ENCODE data around the gene ARHGAP15.

ARHGAP15 gene

DNA sequence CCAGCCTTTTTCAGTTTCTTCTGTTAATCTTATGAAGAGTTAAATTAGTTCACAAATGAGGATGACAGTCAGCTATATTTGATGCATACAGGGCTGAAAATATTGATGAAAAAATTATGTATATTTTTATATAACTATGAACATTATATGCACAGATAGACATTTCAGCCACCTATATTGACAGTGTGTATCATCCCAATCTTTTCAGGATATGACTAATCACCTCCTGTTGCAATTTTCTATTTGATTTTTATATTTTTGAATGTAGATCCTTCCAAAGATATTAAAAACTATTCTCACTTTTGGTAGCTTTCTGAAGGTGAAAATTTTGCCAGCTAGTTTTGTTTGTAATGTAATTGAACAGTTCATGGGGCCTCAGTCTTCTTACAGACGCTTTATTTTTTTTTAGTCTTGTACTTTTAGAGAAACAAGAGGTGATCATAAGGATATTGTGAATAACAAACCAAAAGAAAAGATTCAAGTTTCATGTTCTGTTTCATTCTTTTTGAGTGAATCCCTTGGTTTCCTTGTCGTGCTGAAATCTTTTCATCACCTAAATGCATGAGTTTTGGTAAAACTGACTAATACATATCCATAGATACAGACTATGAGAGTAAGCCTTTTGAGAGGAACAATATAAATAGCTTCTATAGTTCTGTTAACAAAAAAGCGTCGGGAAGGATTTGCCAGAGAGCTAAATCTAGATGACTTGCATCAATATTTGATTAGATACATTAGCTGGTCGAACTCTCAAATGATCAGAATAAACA, 123.1 kb downstream of the ARHGAP15 start:
- TF ChIP-seq, protein P1, sequence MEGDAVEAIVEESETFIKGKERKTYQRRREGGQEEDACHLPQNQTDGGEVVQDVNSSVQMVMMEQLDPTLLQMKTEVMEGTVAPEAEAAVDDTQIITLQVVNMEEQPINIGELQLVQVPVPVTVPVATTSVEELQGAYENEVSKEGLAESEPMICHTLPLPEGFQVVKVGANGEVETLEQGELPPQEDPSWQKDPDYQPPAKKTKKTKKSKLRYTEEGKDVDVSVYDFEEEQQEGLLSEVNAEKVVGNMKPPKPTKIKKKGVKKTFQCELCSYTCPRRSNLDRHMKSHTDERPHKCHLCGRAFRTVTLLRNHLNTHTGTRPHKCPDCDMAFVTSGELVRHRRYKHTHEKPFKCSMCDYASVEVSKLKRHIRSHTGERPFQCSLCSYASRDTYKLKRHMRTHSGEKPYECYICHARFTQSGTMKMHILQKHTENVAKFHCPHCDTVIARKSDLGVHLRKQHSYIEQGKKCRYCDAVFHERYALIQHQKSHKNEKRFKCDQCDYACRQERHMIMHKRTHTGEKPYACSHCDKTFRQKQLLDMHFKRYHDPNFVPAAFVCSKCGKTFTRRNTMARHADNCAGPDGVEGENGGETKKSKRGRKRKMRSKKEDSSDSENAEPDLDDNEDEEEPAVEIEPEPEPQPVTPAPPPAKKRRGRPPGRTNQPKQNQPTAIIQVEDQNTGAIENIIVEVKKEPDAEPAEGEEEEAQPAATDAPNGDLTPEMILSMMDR (IDR thresholded peaks at IDR 0.05; ENCODE audit: insufficient read depth, low read depth, low read length, missing control alignments): no peak
- H3K4me3 ChIP-seq (ENCODE audit: low read depth, low read length): no peak overlapping the region
- DNase-seq (ENCODE audit: low read depth): no peak

DNA sequence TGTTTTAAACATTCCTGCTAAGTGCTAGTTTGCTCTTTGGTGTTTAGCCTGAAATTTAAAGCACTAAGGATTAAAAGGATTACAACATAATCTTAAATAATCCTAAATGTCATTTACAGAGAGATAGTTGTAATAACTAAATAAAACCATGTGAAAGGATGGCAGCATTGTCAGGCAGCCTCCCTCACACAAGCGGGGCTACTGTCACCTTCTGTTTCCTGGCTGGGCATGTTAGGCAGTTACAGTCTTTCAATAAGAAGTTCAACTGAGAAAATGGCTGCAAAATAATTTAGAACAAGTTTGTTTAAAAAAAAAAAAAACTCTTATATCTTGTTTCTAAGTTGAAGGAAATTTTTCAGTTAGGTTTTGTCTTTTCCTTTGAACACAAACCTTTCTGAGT, 124.9 kb downstream of the ARHGAP15 start:
- TF ChIP-seq, protein P1 (IDR thresholded peaks at IDR 0.05; ENCODE audit: insufficient read depth, low read depth, low read length, missing control alignments): no peak
- no peak overlapping the region for H3K4me3 ChIP-seq (ENCODE audit: low read depth, low read length)
- DNase-seq (ENCODE audit: low read depth): no peak

DNA sequence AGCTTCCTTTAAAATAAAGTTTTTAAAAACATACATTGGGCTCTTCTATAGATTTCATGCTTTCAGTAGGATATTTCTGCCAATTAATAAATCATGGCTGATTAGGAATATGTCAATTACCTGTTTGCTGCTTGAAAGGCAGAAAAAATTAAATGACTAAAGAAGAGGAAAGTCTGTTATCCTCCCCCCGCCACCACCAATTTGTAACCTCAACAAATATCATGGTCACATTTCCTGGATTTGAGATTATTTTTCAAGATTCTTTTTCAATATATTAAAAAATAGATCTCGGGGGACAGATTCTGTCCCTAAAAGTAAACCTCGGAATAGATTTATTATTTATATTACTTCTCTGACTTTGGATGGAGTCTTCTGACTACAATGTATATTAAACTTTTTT, 125.9 kb downstream of the ARHGAP15 start:
- no peak overlapping the region for H3K4me3 ChIP-seq (ENCODE audit: low read depth, low read length)
- TF ChIP-seq, protein P1 (IDR thresholded peaks at IDR 0.05; ENCODE audit: insufficient read depth, low read depth, low read length, missing control alignments): no peak
- no peak for DNase-seq (ENCODE audit: low read depth)

DNA sequence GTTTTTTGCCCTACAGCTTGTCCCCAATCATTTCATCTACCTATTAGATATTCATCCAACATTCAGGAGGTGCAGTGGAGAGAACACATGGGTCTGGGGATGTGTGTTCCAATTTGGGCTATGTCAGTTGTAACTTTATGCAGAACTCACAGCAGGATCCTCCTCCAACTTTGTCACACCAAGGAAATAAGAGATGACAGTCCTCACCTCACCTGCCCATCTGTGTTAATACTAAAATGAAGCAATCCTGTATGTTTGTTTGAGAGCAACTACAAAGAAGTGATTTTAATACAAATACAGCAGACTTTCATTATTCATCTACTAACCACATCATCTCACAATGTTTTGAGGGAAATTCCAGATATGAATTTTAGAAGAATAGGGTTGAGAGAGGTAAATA, 126.7 kb downstream of the ARHGAP15 start:
- TF ChIP-seq, protein P1 (IDR thresholded peaks at IDR 0.05; ENCODE audit: insufficient read depth, low read depth, low read length, missing control alignments): no peak
- H3K4me3 ChIP-seq (ENCODE audit: low read depth, low read length): no peak overlapping the region
- DNase-seq (ENCODE audit: low read depth): peak; percentile 18

DNA sequence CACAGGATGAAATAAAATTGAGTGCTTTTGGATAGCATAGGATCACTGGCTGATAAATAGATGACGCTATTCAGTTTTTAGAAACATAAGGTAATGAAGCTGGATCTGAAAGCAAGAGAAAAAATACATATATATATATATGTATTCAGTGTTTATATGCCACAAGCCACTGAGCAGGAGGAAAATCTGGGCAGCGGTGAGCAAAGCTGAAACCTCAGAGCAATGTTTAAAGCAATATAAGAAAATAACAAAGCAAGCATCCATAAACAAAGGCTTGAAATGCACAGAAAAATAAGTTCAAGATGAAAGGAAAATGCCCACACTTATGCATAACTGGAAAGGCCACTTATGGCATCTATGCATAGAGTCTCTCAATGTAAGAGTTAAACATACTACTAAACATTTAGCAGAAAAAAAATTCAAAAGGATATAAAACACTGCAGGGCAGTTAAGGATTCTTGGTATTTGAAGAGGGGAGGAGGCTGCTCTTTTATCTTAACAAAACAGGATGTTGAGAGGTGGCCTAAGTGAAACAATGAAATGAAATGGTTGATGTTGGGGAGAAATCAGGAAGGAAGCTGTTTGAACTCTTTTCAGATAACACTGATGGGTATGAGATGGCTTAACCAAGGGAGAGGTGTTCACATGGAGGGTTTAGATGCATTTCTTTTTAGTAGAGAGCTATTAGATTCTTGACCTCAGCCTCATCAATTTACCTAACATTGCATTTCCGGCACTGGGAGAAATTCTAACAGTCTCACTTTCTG, 129.1 kb downstream of the ARHGAP15 start:
- no peak overlapping the region for H3K4me3 ChIP-seq (ENCODE audit: low read depth, low read length)

DNA sequence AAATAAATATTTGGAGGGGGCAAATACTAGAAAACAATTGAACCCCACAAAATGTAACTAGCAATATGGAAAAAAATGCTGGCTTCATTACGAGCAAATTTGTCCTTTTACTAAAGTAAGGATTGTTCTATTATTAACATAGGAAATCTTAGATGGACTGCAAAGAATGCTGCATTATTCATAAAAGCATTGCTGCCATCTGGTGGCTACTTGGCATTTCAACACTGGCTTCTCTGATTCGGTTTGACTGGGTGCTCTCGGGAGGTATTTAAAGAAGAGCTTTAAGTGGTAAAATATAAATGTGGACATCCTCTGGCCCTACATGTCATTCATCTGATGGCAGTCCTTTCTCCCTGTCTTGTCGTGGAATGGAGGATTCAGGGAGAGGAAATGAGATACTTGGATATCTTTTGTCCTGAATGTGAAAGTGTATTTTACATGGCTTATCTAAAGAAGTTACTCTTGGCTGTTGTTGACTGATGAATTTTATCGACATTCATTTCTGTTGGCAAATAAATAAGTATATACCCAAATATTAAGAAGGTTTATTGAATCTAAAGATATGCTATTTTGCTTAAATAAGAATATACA, 130.2 kb downstream of the ARHGAP15 start:
- TF ChIP-seq, protein P1 (IDR thresholded peaks at IDR 0.05; ENCODE audit: insufficient read depth, low read depth, low read length, missing control alignments): peak; percentile 66
- DNase-seq (ENCODE audit: low read depth): peak; percentile 76
- no peak overlapping the region for H3K4me3 ChIP-seq (ENCODE audit: low read depth, low read length)

More for the DNA sequence above, 129.1 kb downstream of the ARHGAP15 start:
- DNase-seq (ENCODE audit: low read depth): peak; percentile 34
- TF ChIP-seq, protein P1 (IDR thresholded peaks at IDR 0.05; ENCODE audit: insufficient read depth, low read depth, low read length, missing control alignments): no peak
